Panc1 (cell line): ENCODE measurements around the gene OGFOD2. TPM values are rescaled to one million over a fixed set of nuclear protein-coding genes. Genes with fewer than 3 reads are reported as not detected.

Experiments
- ATAC-seq: fragments of 200-7000 bp; cut with Tn5 transposase; 2 replicates; pipeline ENCODE4 v1.9.1; 2020; ENCODE audit warnings: mild to moderate bottlenecking, moderate library complexity
- BruUV-seq: library from RNA; stranded (reverse); fragments of 400-500 nt; replicated peaks from 2 replicates; lab custom pipeline; 2021; lab: Mats Ljungman, UMichigan
- CTCF ChIA-PET: fragments of 300-600 bp; sonication (Branson Sonifier 250); formaldehyde crosslinking; loops from one replicate; lab custom pipeline; 2022; ENCODE audit warnings: antibody characterized with exemption; lab: Charles Lee
- POLR2A ChIA-PET: fragments of 300-600 bp; sonication (Branson Sonifier 250); formaldehyde crosslinking; loops from one replicate; lab custom pipeline; 2022; ENCODE audit warnings: antibody characterized with exemption; lab: Charles Lee
- DNase-seq: peaks from one replicate; pipeline ENCODE4 v3.0.0-alpha.2; 2010; ENCODE audit warnings: low read depth, low spot score
- H3K27ac ChIP-seq: 2 replicates; pipeline ENCODE4 v1.5.1; 2011; ENCODE audit warnings: mild to moderate bottlenecking, low read length, inconsistent platforms
- H3K27me3 ChIP-seq: fragments of 200-500 bp; sonication (Bioruptor generic); 2 replicates; pipeline ENCODE4 v1.6.0; 2014; ENCODE audit warnings: low read length, inconsistent platforms; ENCODE audit not compliant: control insufficient read depth, insufficient read depth
- H3K36me3 ChIP-seq: fragments of 200-500 bp; sonication (Bioruptor generic); 2 replicates; pipeline ENCODE4 v1.5.1; 2014; ENCODE audit warnings: inconsistent platforms, mild to moderate bottlenecking, low read length, moderate library complexity; ENCODE audit not compliant: control insufficient read depth, insufficient read depth
- H3K4me1 ChIP-seq: 2 replicates; pipeline ENCODE4 v1.5.1; 2011; ENCODE audit warnings: inconsistent platforms, mild to moderate bottlenecking, low read length, moderate library complexity; ENCODE audit not compliant: control insufficient read depth, insufficient read depth
- H3K4me3 ChIP-seq, 2 experiments: 2 replicates each; pipeline ENCODE4 v1.5.1; 2011 to 2012; ENCODE audit warnings: low read depth in 2 of 2, low read length in 2 of 2, mild to moderate bottlenecking in 2 of 2, inconsistent platforms in 1 of 2, moderate library complexity in 1 of 2
- H3K9me3 ChIP-seq: fragments of 200-500 bp; sonication (Bioruptor generic); 2 replicates; pipeline ENCODE4 v1.5.1; 2014; ENCODE audit warnings: low read depth, mild to moderate bottlenecking, inconsistent platforms, low read length, moderate library complexity; ENCODE audit not compliant: control insufficient read depth, insufficient read depth
- CTCF ChIP-seq: fragments of 450-650 bp; IDR thresholded peaks from 2 replicates; pipeline ENCODE4 v1.5.1; 2017; ENCODE audit warnings: mild to moderate bottlenecking
- POLR2AphosphoS5 ChIP-seq: IDR thresholded peaks from 2 replicates; pipeline ENCODE4 v1.6.1; 2012; ENCODE audit warnings: mild to moderate bottlenecking, low read depth, low read length, moderate library complexity
- SIN3A ChIP-seq: IDR thresholded peaks from 2 replicates; pipeline ENCODE4 v1.6.1; 2012; ENCODE audit warnings: low read depth, mild to moderate bottlenecking, low read length, moderate library complexity, borderline replicate concordance; ENCODE audit not compliant: insufficient read depth
- TCF7L2 ChIP-seq: IDR thresholded peaks from 2 replicates; pipeline ENCODE4 v1.6.1; 2011; ENCODE audit warnings: mild to moderate bottlenecking, low read depth, low read length, inconsistent platforms
- in situ Hi-C: cut with HindIII; loops from 2 replicates; pipeline ENCODE4 v1.10.0; 2016; ENCODE audit warnings: low sequenced_read_pairs, low pct_unique_long_range_greater_than_20kb
- intact Hi-C: fragments of 100-400 bp; cut with micrococcal nuclease; formaldehyde crosslinking; loops from one replicate; pipeline ENCODE4 v1.10.0; 2022; ENCODE audit not compliant: unreplicated experiment
- total RNA-seq: library from RNA; stranded (reverse); gene quantifications from one replicate; pipeline ENCODE4 v1.2.1, GENCODE V29; 2021; ENCODE audit not compliant: unreplicated experiment
- TF ChIP-seq, protein P1 (sequence below), 2 experiments: IDR thresholded peaks; 2 replicates each; pipeline ENCODE4 v1.6.1; 2011 to 2012; ENCODE audit warnings: low read depth in 2 of 2, control low read depth in 1 of 2, low read length in 1 of 2, mild to moderate bottlenecking in 1 of 2, moderate library complexity in 1 of 2; ENCODE audit not compliant: insufficient read depth in 1 of 2

Gene OGFOD2
- total RNA-seq, 1 experiment from 2014 or later, result 32.0 TPM

- H3K9me3 ChIP-seq, result no peaks in the 10 kb centered on the region
- ChIA-PET CTCF (interaction anchor here (0.7 kb wide), 1 partner anchor 10 kb away, joined by 3 read pairs; no protein-coding TSS in a partner anchor), POLR2A (no interaction called here)
- peak overlapping the region; percentile 54 for H3K27ac ChIP-seq
- no peak overlapping the region for H3K4me3 ChIP-seq
- peaks cover 32% of the 10 kb centered on the region for H3K4me1 ChIP-seq
- DNase-seq (no peak), ATAC-seq (no peak)
- TF ChIP-seq, protein P1, sequence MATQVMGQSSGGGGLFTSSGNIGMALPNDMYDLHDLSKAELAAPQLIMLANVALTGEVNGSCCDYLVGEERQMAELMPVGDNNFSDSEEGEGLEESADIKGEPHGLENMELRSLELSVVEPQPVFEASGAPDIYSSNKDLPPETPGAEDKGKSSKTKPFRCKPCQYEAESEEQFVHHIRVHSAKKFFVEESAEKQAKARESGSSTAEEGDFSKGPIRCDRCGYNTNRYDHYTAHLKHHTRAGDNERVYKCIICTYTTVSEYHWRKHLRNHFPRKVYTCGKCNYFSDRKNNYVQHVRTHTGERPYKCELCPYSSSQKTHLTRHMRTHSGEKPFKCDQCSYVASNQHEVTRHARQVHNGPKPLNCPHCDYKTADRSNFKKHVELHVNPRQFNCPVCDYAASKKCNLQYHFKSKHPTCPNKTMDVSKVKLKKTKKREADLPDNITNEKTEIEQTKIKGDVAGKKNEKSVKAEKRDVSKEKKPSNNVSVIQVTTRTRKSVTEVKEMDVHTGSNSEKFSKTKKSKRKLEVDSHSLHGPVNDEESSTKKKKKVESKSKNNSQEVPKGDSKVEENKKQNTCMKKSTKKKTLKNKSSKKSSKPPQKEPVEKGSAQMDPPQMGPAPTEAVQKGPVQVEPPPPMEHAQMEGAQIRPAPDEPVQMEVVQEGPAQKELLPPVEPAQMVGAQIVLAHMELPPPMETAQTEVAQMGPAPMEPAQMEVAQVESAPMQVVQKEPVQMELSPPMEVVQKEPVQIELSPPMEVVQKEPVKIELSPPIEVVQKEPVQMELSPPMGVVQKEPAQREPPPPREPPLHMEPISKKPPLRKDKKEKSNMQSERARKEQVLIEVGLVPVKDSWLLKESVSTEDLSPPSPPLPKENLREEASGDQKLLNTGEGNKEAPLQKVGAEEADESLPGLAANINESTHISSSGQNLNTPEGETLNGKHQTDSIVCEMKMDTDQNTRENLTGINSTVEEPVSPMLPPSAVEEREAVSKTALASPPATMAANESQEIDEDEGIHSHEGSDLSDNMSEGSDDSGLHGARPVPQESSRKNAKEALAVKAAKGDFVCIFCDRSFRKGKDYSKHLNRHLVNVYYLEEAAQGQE (IDR thresholded peaks at IDR 0.05; ENCODE audit: insufficient read depth in 1 of 2, low read depth in 2 of 2, low read length in 1 of 2), result 0 out of 4 replicates have a peak, but pooled peaks of 1 of the 2 experiments have one; percentile 24
- no peak for TF ChIP-seq SIN3A
- H3K36me3 ChIP-seq, result no peaks in the 10 kb centered on the region; the same call in 1 of the 2 replicates
- no TSS peak for BruUV-seq
- in situ Hi-C loops (no loop called here), intact Hi-C loops (loop anchor here (10.0 kb wide), 2 partner anchors 160 to 250 kb away; partner anchors contain the start of genes MPHOSPH9 and MTRFR)
- H3K27me3 ChIP-seq, result no peaks in the 10 kb centered on the region
Measured at GRCh38 chr12:122984612-122985337, 9.7 kb downstream of the OGFOD2 start.

DNA sequence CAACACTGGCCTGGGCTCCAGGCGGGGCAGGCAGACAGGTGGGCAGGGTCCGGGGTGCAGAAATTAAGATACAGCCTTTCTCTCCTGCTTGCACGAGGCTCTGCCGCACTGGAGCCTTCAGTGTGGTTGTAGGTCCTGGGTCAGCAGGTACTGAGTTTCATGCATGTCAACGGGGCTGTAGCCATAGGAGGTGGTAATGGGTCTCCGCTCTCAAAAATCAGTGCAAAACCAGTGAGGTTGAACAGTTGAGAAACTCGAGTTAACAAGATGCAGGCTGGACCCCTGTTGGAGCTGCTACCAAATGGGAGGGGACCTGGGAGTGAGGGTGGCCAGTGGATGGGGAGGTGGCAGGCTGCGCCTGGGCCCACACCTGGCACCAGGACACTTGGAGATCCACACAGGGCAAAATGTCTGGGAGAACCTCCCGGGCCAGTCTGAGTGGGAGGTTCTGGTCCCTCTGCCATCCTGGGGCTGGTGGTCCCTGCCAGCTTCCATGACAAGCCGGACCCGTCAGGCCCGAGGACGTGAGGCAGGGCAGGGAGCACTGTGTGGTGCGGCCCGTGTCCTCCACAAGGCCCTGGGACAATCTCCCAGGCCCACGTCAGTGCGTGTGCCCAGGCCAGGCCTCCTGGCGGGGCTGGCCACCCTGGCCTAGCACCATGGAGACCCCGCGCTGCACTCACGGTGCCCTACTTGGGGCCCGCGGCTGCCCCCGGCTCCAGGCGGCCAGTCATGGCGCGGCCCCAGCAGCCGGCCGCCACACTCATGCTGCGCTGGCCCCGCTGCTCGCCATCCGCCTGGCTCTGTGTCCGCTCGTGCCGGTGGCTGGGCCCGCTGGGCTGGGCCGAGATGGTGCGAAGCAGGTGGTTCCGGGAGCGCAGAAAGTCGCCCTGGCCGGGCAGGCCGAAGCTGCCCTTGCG is 10.6 kb downstream of the OGFOD2 start:
- in situ Hi-C loops, result no loop called here
- no peak for TF ChIP-seq TCF7L2
- no peak overlapping the region; the same call in 1 of the 2 replicates for H3K27ac ChIP-seq
- CTCF ChIA-PET, result no interaction called here
- peaks cover 32% of the 10 kb centered on the region for H3K4me1 ChIP-seq
- H3K36me3 ChIP-seq, result no peaks in the 10 kb centered on the region; the same call in 1 of the 2 replicates
- DNase-seq (no peak), ATAC-seq (no peak)
- no peaks in the 10 kb centered on the region for H3K9me3 ChIP-seq
- intact Hi-C loops, result loop anchor here (10.0 kb wide), 2 partner anchors 159 to 249 kb away; partner anchors contain the start of genes MPHOSPH9 and MTRFR
- POLR2A ChIA-PET, result interaction anchor here (0.6 kb wide), 1 partner anchor 235 kb away, joined by 4 read pairs; no protein-coding TSS in a partner anchor
- no TSS peak for BruUV-seq
- no peak overlapping the region for H3K4me3 ChIP-seq
- no peaks in the 10 kb centered on the region for H3K27me3 ChIP-seq

DNA sequence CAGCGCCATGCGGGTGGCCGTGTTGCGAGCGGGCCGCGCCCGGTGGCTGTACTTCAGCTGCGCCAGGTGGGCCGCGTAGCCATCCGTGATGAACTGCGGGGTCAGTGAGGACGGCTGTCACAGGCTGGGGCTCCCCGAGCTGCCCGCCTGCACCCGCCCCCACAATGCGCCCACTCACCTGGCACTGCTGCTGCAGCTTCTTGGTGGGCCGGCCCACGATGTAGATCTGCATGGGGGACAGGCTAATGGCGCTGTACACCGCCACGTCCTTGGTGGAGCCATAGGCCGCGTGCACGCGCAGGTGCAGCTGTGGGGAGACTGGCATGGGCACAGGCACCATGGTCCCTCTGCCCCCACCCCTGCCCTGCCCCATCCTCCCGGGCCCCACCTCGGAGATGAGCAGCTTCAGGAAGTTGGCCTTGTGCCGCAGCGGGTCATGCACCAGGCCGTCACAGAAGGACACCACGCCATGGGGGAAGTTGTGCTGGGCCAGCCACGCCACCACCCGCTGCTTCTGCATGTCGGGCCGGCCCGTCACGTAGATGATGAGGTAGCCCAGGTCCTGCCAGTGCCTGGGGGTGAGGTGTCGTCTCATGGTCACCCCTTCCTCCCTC is 11.3 kb downstream of the OGFOD2 start:
- Histone ChIP-seq H3K27me3 (no peaks in the 10 kb centered on the region), H3K4me3 (no peak overlapping the region), H3K9me3 (no peaks in the 10 kb centered on the region), H3K36me3 (no peaks in the 10 kb centered on the region), H3K4me1 (peaks cover 32% of the 10 kb centered on the region), H3K27ac (no peak overlapping the region)
- BruUV-seq, result no TSS peak
- TF ChIP-seq POLR2AphosphoS5 (no peak), TCF7L2 (no peak), CTCF (no peak), SIN3A (no peak)
- TF ChIP-seq, protein P1 (IDR thresholded peaks at IDR 0.05; ENCODE audit: insufficient read depth in 1 of 2, low read depth in 2 of 2, low read length in 1 of 2), result no peak
- no peak for ATAC-seq
- POLR2A ChIA-PET, result interaction anchor here (0.6 kb wide), 2 partner anchors 15 to 234 kb away, joined by 4 read pairs; no protein-coding TSS in a partner anchor
- intact Hi-C loops (loop anchor here (10.0 kb wide), 2 partner anchors 158 to 248 kb away; partner anchors contain the start of genes MPHOSPH9 and MTRFR), in situ Hi-C loops (no loop called here)
- DNase-seq, result no peak
- CTCF ChIA-PET, result interaction anchor here (0.5 kb wide), 1 partner anchor 96 kb away, joined by 3 read pairs; no protein-coding TSS in a partner anchor
